Stimulated activated effector memory CD8-positive, alpha-beta T cell treated with anti-CD3 and anti-CD28 coated beads, Interleukin-12 subunit alpha, Interleukin-12 subunit beta, amount 100 ng/mL, for 72 hours (primary cell): ENCODE data around the gene ONECUT1.
A peak's percentile ranks its signal among the peaks of the same experiment; 100 is the strongest.

Experiments
- ATAC-seq: fragments of 150-1000 bp; cut with Tn5 transposase; 2 replicates; pipeline ENCODE4 v1.10.0; 2021
- DNase-seq, 2 donors: peaks; one replicate each; pipeline ENCODE4 v3.0.0; 2021 to 2022; ENCODE audit warnings: low spot score in 2 of 2
- H3K27ac Mint-ChIP-seq: one replicate; pipeline ENCODE4 v1.8.0; 2022; ENCODE audit warnings: mild to moderate bottlenecking, mixed read lengths
- H3K36me3 Mint-ChIP-seq: one replicate; pipeline ENCODE4 v1.8.0; 2022; ENCODE audit warnings: mild to moderate bottlenecking, mixed read lengths
- H3K4me1 Mint-ChIP-seq: one replicate; pipeline ENCODE4 v1.8.0; 2022; ENCODE audit warnings: mixed read lengths
- H3K4me3 Mint-ChIP-seq: one replicate; pipeline ENCODE4 v1.8.0; 2022; ENCODE audit warnings: mild to moderate bottlenecking, mixed read lengths
- H3K9me3 Mint-ChIP-seq: one replicate; pipeline ENCODE4 v1.8.0; 2022; ENCODE audit warnings: mixed read lengths

Gene ONECUT1

GRCh38 chr15:52732551-52732950 lies 57.6 kb downstream of the ONECUT1 start:
- H3K4me1 Mint-ChIP-seq, result peaks cover 14% of the 10 kb centered on the region
- H3K9me3 Mint-ChIP-seq, result no peaks in the 10 kb centered on the region
- no peak for DNase-seq
- H3K36me3 Mint-ChIP-seq, result no peaks in the 10 kb centered on the region
- H3K27ac Mint-ChIP-seq, result no peak overlapping the region
- no peak overlapping the region for H3K4me3 Mint-ChIP-seq
- no peak for ATAC-seq

DNA sequence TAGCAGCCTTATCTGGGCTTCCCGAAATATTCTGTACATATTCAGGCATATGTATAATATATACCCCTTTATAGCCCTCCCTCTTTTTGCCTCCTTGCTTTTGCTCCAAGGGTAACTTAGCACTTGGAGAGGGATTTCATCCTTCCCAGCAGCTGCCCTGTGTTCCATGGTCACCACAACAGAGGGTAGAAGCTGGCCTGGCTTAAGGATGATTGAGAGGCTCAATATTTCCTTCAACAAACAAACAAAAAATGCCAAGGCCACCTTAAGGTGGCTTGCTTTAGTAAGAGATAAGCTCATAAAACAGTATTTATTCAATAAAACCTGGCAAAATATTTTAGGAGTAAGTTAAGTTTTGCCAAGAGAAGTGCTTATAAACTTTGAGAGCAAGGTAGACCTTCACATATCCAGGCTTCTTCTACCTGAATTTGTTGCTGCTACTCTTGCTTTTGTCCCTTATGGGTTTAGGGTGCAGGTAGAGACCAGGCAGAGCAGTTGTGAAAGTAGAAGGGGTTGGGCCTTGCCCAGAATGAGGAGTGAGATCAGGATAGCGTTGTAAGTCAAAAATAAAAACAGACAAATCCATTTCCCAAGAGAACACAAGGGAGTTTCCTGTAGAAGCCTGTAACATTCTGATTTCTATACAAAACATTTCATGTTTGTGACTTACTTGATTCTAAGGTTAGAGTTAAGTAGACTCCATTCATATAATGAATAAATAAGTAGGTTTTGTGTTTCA lies 58.2 kb downstream of the ONECUT1 start:
- H3K4me1 Mint-ChIP-seq, result peaks cover 14% of the 10 kb centered on the region
- H3K9me3 Mint-ChIP-seq, result no peaks in the 10 kb centered on the region
- H3K4me3 Mint-ChIP-seq, result no peak overlapping the region
- H3K36me3 Mint-ChIP-seq, result no peaks in the 10 kb centered on the region
- ATAC-seq (no peak), DNase-seq (no peak)
- H3K27ac Mint-ChIP-seq, result no peak overlapping the region

DNA sequence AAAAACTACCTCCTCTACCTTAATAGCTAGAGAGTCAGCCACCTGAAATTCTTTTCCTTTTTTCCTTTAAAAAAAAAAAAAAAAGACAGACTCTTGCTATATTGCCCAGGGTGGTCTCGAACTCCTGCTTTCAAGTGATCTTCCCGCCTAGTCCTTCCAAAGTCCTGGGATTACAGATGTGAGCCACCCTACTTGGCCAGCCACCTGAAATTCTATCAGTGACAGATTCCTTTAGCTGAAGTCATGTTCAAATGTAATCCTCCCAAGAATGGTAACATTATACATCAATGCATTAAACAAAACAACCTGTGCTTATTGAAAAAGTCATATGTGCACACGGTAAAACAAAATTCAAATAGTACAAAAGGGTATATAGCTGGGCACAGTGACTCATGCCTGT lies 59.1 kb downstream of the ONECUT1 start:
- no peak for DNase-seq
- Mint-ChIP-seq H3K27ac (no peak overlapping the region), H3K36me3 (no peaks in the 10 kb centered on the region), H3K4me3 (no peak overlapping the region), H3K4me1 (peaks cover 14% of the 10 kb centered on the region), H3K9me3 (no peaks in the 10 kb centered on the region)
- ATAC-seq, result no peak

DNA sequence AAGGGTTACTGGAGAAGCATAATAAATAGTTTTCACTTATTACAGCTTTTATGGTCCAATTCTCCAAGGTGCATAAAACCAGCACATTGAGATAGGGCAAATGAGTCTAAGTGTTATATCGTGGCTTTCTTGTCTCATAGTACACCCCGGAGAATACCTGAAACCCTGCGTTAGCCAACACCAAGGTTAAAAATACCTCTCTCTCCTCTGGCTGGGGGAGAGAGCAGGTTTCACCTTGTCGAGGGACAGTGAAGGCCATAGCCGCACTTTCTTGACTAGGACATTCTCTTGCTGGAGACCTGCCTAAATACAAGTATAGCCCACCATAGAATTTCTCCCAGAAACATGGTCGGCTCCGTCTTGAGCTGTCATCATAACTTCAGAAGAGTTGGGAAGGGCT lies 59.5 kb downstream of the ONECUT1 start:
- no peaks in the 10 kb centered on the region for H3K36me3 Mint-ChIP-seq

GRCh38 chr15:52730173-52730572 lies 60.0 kb downstream of the ONECUT1 start:
- no peaks in the 10 kb centered on the region for H3K36me3 Mint-ChIP-seq
- no peaks in the 10 kb centered on the region for H3K9me3 Mint-ChIP-seq
- no peak overlapping the region for H3K4me3 Mint-ChIP-seq
- H3K4me1 Mint-ChIP-seq, result peaks cover 9% of the 10 kb centered on the region
- DNase-seq, result no peak
- H3K27ac Mint-ChIP-seq, result no peak overlapping the region
- ATAC-seq, result peak; percentile 70

More for the DNA sequence above, 59.5 kb downstream of the ONECUT1 start:
- no peak for ATAC-seq
- Mint-ChIP-seq H3K9me3 (no peaks in the 10 kb centered on the region), H3K4me1 (peaks cover 13% of the 10 kb centered on the region), H3K27ac (no peak overlapping the region), H3K4me3 (no peak overlapping the region)
- DNase-seq, result no peak

DNA sequence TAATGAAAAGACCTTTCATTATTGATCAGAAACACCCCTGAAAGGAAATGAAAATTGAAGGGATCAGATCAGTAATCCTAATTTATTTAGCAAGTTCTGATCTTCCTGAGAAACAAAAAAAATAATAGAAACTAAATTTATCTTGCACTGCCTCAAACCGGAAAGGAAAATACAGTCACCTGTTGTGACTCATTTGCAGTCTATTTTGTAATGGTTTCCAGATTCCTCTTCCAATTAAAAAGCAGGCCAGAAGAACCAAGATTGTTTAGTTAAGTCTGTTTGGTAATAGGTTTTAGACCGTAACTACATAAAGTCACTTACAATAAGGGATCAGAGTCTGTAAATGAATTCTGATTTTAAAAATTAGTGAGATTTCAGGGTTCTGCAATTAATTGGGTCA lies 61.2 kb downstream of the ONECUT1 start:
- Mint-ChIP-seq H3K27ac (no peak overlapping the region), H3K4me1 (peaks cover 8% of the 10 kb centered on the region), H3K4me3 (no peak overlapping the region), H3K9me3 (no peaks in the 10 kb centered on the region), H3K36me3 (no peaks in the 10 kb centered on the region)
- no peak for DNase-seq
- no peak for ATAC-seq

DNA sequence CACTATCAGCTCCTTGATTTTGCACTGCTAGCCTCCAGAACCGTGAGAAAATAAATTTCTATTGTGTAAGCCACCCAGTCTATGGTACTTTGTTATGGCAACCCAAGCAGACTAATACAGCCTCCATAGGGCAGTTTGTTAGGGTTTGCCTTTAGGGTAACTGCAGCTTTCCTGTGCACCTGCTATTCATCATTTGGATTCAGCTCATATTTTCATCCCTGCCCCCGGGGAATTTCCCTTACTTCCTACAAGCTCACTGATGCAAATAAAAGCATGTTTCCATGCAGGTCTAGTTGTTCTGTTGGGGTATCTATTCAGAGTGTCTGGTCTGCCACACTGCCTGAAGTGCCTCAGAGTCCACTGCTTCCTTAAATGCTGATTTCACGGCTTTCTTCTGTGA lies 62.3 kb downstream of the ONECUT1 start:
- peaks cover 8% of the 10 kb centered on the region for H3K4me1 Mint-ChIP-seq
- H3K9me3 Mint-ChIP-seq, result no peaks in the 10 kb centered on the region
- H3K4me3 Mint-ChIP-seq, result no peak overlapping the region
- no peaks in the 10 kb centered on the region for H3K36me3 Mint-ChIP-seq
- no peak for DNase-seq
- H3K27ac Mint-ChIP-seq, result no peak overlapping the region
- no peak for ATAC-seq

GRCh38 chr15:52726195-52726594 lies 63.9 kb downstream of the ONECUT1 start:
- peaks cover 8% of the 10 kb centered on the region for H3K4me1 Mint-ChIP-seq
- H3K27ac Mint-ChIP-seq, result no peak overlapping the region
- no peak for ATAC-seq
- H3K36me3 Mint-ChIP-seq, result no peaks in the 10 kb centered on the region
- no peak for DNase-seq
- no peaks in the 10 kb centered on the region for H3K9me3 Mint-ChIP-seq
- H3K4me3 Mint-ChIP-seq, result no peak overlapping the region

GRCh38 chr15:52718551-52718950 lies 71.6 kb downstream of the ONECUT1 start:
- no peaks in the 10 kb centered on the region for H3K4me1 Mint-ChIP-seq
- H3K27ac Mint-ChIP-seq, result no peak overlapping the region
- no peaks in the 10 kb centered on the region for H3K9me3 Mint-ChIP-seq
- ATAC-seq, result no peak
- H3K36me3 Mint-ChIP-seq, result no peaks in the 10 kb centered on the region
- no peak for DNase-seq
- H3K4me3 Mint-ChIP-seq, result no peak overlapping the region

GRCh38 chr15:52717924-52718323 lies 72.2 kb downstream of the ONECUT1 start:
- Mint-ChIP-seq H3K4me3 (no peak overlapping the region), H3K36me3 (no peaks in the 10 kb centered on the region), H3K4me1 (no peaks in the 10 kb centered on the region), H3K9me3 (no peaks in the 10 kb centered on the region), H3K27ac (no peak overlapping the region)
- ATAC-seq, result no peak
- DNase-seq, result no peak

DNA sequence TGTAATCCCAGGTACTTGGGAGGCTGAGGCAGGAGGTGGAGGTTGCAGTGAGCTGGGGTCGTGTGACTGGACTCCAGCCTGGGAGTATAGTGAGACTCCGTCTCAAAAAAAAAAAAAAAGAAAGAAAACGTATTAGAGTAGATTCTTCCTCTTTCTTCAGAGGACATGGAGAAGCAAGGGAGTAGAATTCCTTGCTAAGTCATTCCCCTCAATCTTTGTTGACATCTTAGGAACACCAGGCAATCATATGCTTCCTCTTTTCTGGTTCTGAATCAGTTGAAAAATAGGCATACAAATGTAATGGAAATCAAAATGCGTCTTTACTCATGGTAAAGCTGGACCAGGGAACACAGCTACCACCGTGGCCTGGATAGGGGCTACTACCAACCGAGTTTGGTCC lies 72.7 kb downstream of the ONECUT1 start:
- Mint-ChIP-seq H3K9me3 (no peaks in the 10 kb centered on the region), H3K27ac (no peak overlapping the region), H3K4me1 (no peaks in the 10 kb centered on the region), H3K4me3 (no peak overlapping the region), H3K36me3 (no peaks in the 10 kb centered on the region)
- ATAC-seq, result no peak
- DNase-seq, result no peak

GRCh38 chr15:52716536-52716935 lies 73.6 kb downstream of the ONECUT1 start:
- no peak overlapping the region for H3K4me3 Mint-ChIP-seq
- DNase-seq (no peak), ATAC-seq (no peak)
- no peaks in the 10 kb centered on the region for H3K9me3 Mint-ChIP-seq
- H3K4me1 Mint-ChIP-seq, result no peaks in the 10 kb centered on the region
- no peak overlapping the region for H3K27ac Mint-ChIP-seq
- no peaks in the 10 kb centered on the region for H3K36me3 Mint-ChIP-seq

DNA sequence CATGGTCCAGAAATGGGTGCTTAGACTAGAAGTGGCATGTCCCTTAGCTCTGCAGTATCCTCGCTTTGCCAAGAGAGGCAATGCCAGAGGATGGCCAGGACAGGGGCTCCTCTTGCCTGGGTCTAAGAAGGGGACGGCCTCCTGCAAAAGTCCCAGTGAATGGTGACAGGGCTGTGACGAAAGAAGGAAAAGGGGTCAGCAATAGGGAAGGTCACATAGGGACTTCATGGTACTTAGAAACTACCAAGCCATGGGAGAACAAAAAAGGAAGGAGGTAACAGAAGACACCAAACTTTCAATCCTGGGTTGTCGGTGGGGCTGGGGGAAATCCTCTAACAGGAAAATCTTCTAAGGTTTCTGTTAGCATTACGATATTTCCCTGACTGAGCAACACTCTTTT lies 74.7 kb downstream of the ONECUT1 start:
- H3K27ac Mint-ChIP-seq, result no peak overlapping the region
- no peak for DNase-seq
- no peak overlapping the region for H3K4me3 Mint-ChIP-seq
- H3K9me3 Mint-ChIP-seq, result peaks cover 3% of the 10 kb centered on the region
- ATAC-seq, result no peak
- H3K36me3 Mint-ChIP-seq, result no peaks in the 10 kb centered on the region
- H3K4me1 Mint-ChIP-seq, result peaks cover 4% of the 10 kb centered on the region

DNA sequence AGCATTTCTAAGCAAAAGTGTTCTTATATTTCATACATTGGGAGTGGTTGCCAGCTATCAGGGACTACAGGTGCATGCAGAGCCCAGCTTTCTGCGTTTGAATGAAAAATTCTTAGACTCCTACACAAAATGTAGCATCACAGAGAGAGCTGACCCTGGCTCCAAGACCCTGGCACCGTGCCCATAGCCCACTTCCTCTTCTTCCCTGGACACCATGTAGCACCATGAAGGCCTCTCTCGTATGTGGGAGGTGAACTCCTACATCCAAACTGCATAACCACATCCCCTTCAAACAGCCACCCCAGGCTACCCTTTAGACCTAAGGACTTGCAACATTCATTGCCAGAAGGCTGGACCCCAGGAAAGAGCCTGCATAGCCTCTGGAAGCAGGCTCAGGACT lies 75.2 kb downstream of the ONECUT1 start:
- Mint-ChIP-seq H3K4me1 (peaks cover 9% of the 10 kb centered on the region), H3K27ac (no peak overlapping the region), H3K36me3 (no peaks in the 10 kb centered on the region), H3K4me3 (no peak overlapping the region), H3K9me3 (peaks cover 3% of the 10 kb centered on the region)
- ATAC-seq (no peak), DNase-seq (no peak)

GRCh38 chr15:52710708-52711389 lies 79.3 kb downstream of the ONECUT1 start:
- peak; percentile 96 for ATAC-seq
- peaks cover 3% of the 10 kb centered on the region for H3K9me3 Mint-ChIP-seq

GRCh38 chr15:52710050-52710707 lies 80.0 kb downstream of the ONECUT1 start:
- H3K4me3 Mint-ChIP-seq, result no peak overlapping the region
- peak overlapping the region; percentile 41 for H3K27ac Mint-ChIP-seq
- no peak for DNase-seq
- peak; percentile 38 for ATAC-seq
- no peaks in the 10 kb centered on the region for H3K36me3 Mint-ChIP-seq
- H3K9me3 Mint-ChIP-seq, result peaks cover 3% of the 10 kb centered on the region
- peaks cover 9% of the 10 kb centered on the region for H3K4me1 Mint-ChIP-seq

More at GRCh38 chr15:52710708-52711389, 79.3 kb downstream of the ONECUT1 start:
- Mint-ChIP-seq H3K36me3 (no peaks in the 10 kb centered on the region), H3K4me3 (no peak overlapping the region), H3K4me1 (peaks cover 9% of the 10 kb centered on the region), H3K27ac (peak overlapping the region; percentile 41)
- DNase-seq, result no peak
